Stimulated activated CD4-positive, alpha-beta T cell treated with anti-CD3 and anti-CD28 coated beads, Interleukin-1b, Interleukin-23, amount 100 ng/mL, for 1 hour (primary cell): Measurements from ENCODE around the gene RCHY1.
"Not testable (repeated sequence)": the region's sequence is repeated elsewhere in the genome, so short reads cannot be mapped to it uniquely, and the experiment has no call there.

ENCODE experiments used
- DNase-seq, 2 donors: peaks; one replicate each; pipeline ENCODE4 v3.0.0-alpha.2; 2020; ENCODE audit warnings: low read depth in 2 of 2

RCHY1 gene

GRCh38 chr4:75516144-75516543 is 1.9 kb upstream of the RCHY1 start:
- DNase-seq, result no peak

GRCh38 chr4:75514949-75515612 is 878 bp upstream of the RCHY1 start:
- no peak for DNase-seq

- no peak for DNase-seq
Measured at GRCh38 chr4:75513526-75514130, 575 bp downstream of the RCHY1 start.

- no peak for DNase-seq
Measured at GRCh38 chr4:75512386-75513211, 1.6 kb downstream of the RCHY1 start.

- DNase-seq, result no peak
Measured at GRCh38 chr4:75511841-75512240, 2.4 kb downstream of the RCHY1 start.

- not testable (repeated sequence) for DNase-seq
Measured at GRCh38 chr4:75509592-75509991, 4.6 kb downstream of the RCHY1 start.

GRCh38 chr4:75505630-75506029 is 8.6 kb downstream of the RCHY1 start:
- DNase-seq, result no peak

- no peak for DNase-seq
Measured at GRCh38 chr4:75502671-75503070, 11.5 kb downstream of the RCHY1 start.

- no peak for DNase-seq
Measured at GRCh38 chr4:75499900-75500299, 14.3 kb downstream of the RCHY1 start.

GRCh38 chr4:75498041-75498440 is 16.2 kb downstream of the RCHY1 start:
- DNase-seq, result no peak

- DNase-seq, result no peak
Measured at GRCh38 chr4:75497133-75497532, 17.1 kb downstream of the RCHY1 start.

- no peak for DNase-seq
Measured at GRCh38 chr4:75496406-75496805, 17.8 kb downstream of the RCHY1 start.

- DNase-seq, result no peak
Measured at GRCh38 chr4:75495476-75495875, 18.7 kb downstream of the RCHY1 start.

- no peak for DNase-seq
Measured at GRCh38 chr4:75494563-75494962, 19.6 kb downstream of the RCHY1 start.

GRCh38 chr4:75490155-75490554 is 24.0 kb downstream of the RCHY1 start:
- DNase-seq, result no peak

- DNase-seq, result no peak
Measured at GRCh38 chr4:75484190-75484589, 30.0 kb downstream of the RCHY1 start.

GRCh38 chr4:75477201-75477600 is 37.0 kb downstream of the RCHY1 start:
- no peak for DNase-seq

- DNase-seq, result no peak
Measured at GRCh38 chr4:75470738-75471137, 43.5 kb downstream of the RCHY1 start.

- DNase-seq, result no peak
Measured at GRCh38 chr4:75469896-75470295, 44.3 kb downstream of the RCHY1 start.

GRCh38 chr4:75457365-75457764 is 56.8 kb downstream of the RCHY1 start:
- no peak for DNase-seq

GRCh38 chr4:75434105-75434504 is 80.1 kb downstream of the RCHY1 start:
- no peak for DNase-seq

GRCh38 chr4:75432683-75433082 is 81.5 kb downstream of the RCHY1 start:
- no peak for DNase-seq

GRCh38 chr4:75429208-75429607 is 85.0 kb downstream of the RCHY1 start:
- DNase-seq, result no peak
